Measurements from ENCODE around the gene TRAF1. TPM values are rescaled to one million over a fixed set of nuclear protein-coding genes. Genes with fewer than 3 reads are reported as not detected.

Gene TRAF1
- total RNA-seq, 1 experiment from 2014 or later: 1.8 TPM

- ChIA-PET POLR2A (no interaction called here), CTCF (no interaction called here)
Measured at GRCh38 chr9:120956862-120957261, 30.3 kb upstream of the TRAF1 start.

More at GRCh38 chr9:120956862-120957261, 30.3 kb upstream of the TRAF1 start:
- Mint-ChIP-seq H3K27me3 (ENCODE audit: low read depth) (no peaks in the 10 kb centered on the region), H3K4me3 (no peak overlapping the region), H3K36me3 (no peaks in the 10 kb centered on the region), H3K9me3 (no peaks in the 10 kb centered on the region), H3K4me1 (peaks cover 6% of the 10 kb centered on the region), H3K27ac (no peak overlapping the region)
- DNase-seq (ENCODE audit: low spot score) (no peak), ATAC-seq (no peak)
- TF ChIP-seq MYBL2 (CRISPR knock-in tag; IDR thresholded peaks at IDR 0.05): no peak
- no peak for TF ChIP-seq GTF2I (CRISPR knock-in tag; conservative IDR thresholded peaks at IDR 0.05)
- TF ChIP-seq FOXK1 (CRISPR knock-in tag; IDR thresholded peaks at IDR 0.05): no peak
- TF ChIP-seq ZNF396 (CRISPR knock-in tag; IDR thresholded peaks at IDR 0.05; ENCODE audit: borderline replicate concordance): no peak
- no peak for TF ChIP-seq GABPB1 (CRISPR knock-in tag; IDR thresholded peaks at IDR 0.05)
- TF ChIP-seq KAT7 (CRISPR knock-in tag; IDR thresholded peaks at IDR 0.05; ENCODE audit: borderline replicate concordance): no peak
- no peak for TF ChIP-seq ZBTB43 (CRISPR knock-in tag; IDR thresholded peaks at IDR 0.05)
- TF ChIP-seq ZNF532 (CRISPR knock-in tag; IDR thresholded peaks at IDR 0.05; ENCODE audit: borderline replicate concordance): no peak
- TF ChIP-seq ZNF281 (CRISPR knock-in tag; IDR thresholded peaks at IDR 0.05): no peak
- TF ChIP-seq FOXP1 (CRISPR knock-in tag; IDR thresholded peaks at IDR 0.05; ENCODE audit: borderline replicate concordance): no peak
- no peak for TF ChIP-seq SMAD3 (CRISPR knock-in tag; IDR thresholded peaks at IDR 0.05; ENCODE audit: borderline replicate concordance)
- no peak for TF ChIP-seq ZNF219 (CRISPR knock-in tag; IDR thresholded peaks at IDR 0.05; ENCODE audit: borderline replicate concordance)
- TF ChIP-seq ZMAT4 (CRISPR knock-in tag; IDR thresholded peaks at IDR 0.05): no peak
- no peak for TF ChIP-seq ZNF425 (CRISPR knock-in tag; conservative IDR thresholded peaks at IDR 0.05)
- no peak for TF ChIP-seq ZNF263 (CRISPR knock-in tag; IDR thresholded peaks at IDR 0.05; ENCODE audit: low read depth)
- no peak for TF ChIP-seq ARID4B (CRISPR knock-in tag; IDR thresholded peaks at IDR 0.05; ENCODE audit: borderline replicate concordance)
- no peak for TF ChIP-seq TP53 (CRISPR knock-in tag; IDR thresholded peaks at IDR 0.05)

All from WTC11 (cell line).